Endothelial cell of umbilical vein (primary cell): Measurements from ENCODE around the gene REL.

Experiments used
- EZH2 ChIP-seq: IDR thresholded peaks from 2 replicates; pipeline ENCODE4 v1.6.1; 2012; ENCODE audit warnings: borderline replicate concordance, low read depth, mild to moderate bottlenecking, moderate library complexity, low read length, inconsistent platforms; ENCODE audit not compliant: severe bottlenecking
- FOS ChIP-seq: IDR thresholded peaks from 2 replicates; pipeline ENCODE4 v1.6.1; 2011; ENCODE audit warnings: mild to moderate bottlenecking, low read length, moderate library complexity, borderline replicate concordance; ENCODE audit not compliant: insufficient read depth
- JUN ChIP-seq: IDR thresholded peaks from 2 replicates; pipeline ENCODE4 v1.6.1; 2011; ENCODE audit warnings: borderline replicate concordance, low read depth; ENCODE audit not compliant: insufficient read length, insufficient read depth
- POLR2A ChIP-seq: IDR thresholded peaks from 2 replicates; pipeline ENCODE4 v1.6.1; 2012; ENCODE audit warnings: low read depth, mild to moderate bottlenecking, control low read depth, low read length
- POLR2AphosphoS5 ChIP-seq: IDR thresholded peaks from 2 replicates; pipeline ENCODE4 v1.6.1; 2012; ENCODE audit warnings: low read depth, mild to moderate bottlenecking, control low read depth, low read length, moderate library complexity; ENCODE audit not compliant: insufficient read depth
- TF ChIP-seq, protein P1 (sequence below), 2 donors: IDR thresholded peaks; 1 replicate in 1 of 2; 2 replicates in 1 of 2; pipeline ENCODE4 v1.5.1; 2011; ENCODE audit warnings: low read length in 2 of 2, mild to moderate bottlenecking in 2 of 2, moderate library complexity in 2 of 2, control low read depth in 1 of 2, inconsistent platforms in 1 of 2, low read depth in 1 of 2; ENCODE audit not compliant: insufficient read depth in 1 of 2; ENCODE audit errors: extremely low read depth in 1 of 2
- TF ChIP-seq, protein P2 (sequence below): IDR thresholded peaks from 2 replicates; pipeline ENCODE4 v1.6.1; 2011; ENCODE audit not compliant: insufficient read depth, insufficient read length

DNA sequence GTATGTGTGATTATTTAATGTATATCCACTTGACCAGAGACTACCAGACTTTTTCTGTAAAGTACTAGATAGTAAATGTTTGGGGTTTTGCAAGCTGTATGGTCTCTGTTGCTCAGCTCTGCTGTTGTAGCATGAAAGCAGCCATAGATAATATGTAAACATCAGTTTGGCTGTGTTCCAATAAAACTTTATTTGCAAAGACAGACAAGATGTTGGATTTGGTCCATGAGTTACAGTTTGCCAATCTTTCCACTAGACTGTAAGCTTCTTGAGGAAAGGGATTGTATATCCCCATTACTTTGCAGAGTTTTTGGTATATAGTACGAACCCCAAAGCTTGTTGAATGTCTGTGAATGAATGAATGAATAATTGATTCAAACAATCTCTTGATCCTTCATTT lies 17.2 kb downstream of the REL start:
- TF ChIP-seq, protein P1, sequence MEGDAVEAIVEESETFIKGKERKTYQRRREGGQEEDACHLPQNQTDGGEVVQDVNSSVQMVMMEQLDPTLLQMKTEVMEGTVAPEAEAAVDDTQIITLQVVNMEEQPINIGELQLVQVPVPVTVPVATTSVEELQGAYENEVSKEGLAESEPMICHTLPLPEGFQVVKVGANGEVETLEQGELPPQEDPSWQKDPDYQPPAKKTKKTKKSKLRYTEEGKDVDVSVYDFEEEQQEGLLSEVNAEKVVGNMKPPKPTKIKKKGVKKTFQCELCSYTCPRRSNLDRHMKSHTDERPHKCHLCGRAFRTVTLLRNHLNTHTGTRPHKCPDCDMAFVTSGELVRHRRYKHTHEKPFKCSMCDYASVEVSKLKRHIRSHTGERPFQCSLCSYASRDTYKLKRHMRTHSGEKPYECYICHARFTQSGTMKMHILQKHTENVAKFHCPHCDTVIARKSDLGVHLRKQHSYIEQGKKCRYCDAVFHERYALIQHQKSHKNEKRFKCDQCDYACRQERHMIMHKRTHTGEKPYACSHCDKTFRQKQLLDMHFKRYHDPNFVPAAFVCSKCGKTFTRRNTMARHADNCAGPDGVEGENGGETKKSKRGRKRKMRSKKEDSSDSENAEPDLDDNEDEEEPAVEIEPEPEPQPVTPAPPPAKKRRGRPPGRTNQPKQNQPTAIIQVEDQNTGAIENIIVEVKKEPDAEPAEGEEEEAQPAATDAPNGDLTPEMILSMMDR (IDR thresholded peaks at IDR 0.05; ENCODE audit: extremely low read depth in 1 of 2, insufficient read depth in 1 of 2, low read depth in 1 of 2, low read length in 2 of 2), result no peak
- no peak for TF ChIP-seq POLR2AphosphoS5
- TF ChIP-seq POLR2A, result no peak
- TF ChIP-seq, protein P2, sequence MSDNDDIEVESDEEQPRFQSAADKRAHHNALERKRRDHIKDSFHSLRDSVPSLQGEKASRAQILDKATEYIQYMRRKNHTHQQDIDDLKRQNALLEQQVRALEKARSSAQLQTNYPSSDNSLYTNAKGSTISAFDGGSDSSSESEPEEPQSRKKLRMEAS, result no peak
- no peak for TF ChIP-seq EZH2
- no peak for TF ChIP-seq JUN
- TF ChIP-seq FOS, result no peak
